Measurements from ENCODE around the gene TAS2R3.

DNA sequence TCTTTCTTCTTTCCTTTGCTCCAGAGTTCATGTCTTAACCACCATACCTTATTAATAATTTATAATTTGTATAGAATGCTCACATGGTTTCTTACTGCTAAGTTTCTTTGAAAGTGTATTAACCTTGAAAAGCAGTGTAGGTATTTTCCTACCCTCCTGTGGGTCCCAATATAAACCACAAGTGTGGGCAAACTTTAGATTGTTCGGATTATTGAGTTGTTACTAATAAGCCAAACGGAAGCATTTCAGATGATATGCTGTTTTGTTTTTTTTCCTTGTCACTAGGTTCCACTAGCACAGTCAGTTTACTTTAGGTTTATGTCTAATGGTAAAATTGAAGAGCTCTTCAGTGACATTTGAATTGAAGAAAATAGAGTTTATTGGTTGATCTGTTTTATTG lies 15.5 kb upstream of the TAS2R3 start:
- TF ChIP-seq, protein P1, sequence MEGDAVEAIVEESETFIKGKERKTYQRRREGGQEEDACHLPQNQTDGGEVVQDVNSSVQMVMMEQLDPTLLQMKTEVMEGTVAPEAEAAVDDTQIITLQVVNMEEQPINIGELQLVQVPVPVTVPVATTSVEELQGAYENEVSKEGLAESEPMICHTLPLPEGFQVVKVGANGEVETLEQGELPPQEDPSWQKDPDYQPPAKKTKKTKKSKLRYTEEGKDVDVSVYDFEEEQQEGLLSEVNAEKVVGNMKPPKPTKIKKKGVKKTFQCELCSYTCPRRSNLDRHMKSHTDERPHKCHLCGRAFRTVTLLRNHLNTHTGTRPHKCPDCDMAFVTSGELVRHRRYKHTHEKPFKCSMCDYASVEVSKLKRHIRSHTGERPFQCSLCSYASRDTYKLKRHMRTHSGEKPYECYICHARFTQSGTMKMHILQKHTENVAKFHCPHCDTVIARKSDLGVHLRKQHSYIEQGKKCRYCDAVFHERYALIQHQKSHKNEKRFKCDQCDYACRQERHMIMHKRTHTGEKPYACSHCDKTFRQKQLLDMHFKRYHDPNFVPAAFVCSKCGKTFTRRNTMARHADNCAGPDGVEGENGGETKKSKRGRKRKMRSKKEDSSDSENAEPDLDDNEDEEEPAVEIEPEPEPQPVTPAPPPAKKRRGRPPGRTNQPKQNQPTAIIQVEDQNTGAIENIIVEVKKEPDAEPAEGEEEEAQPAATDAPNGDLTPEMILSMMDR (optimal IDR thresholded peaks at IDR 0.05 in 1 of 3, IDR thresholded peaks at IDR 0.05 in 1 of 3, conservative IDR thresholded peaks at IDR 0.05 in 1 of 3; ENCODE audit: extremely low read depth in 1 of 3, insufficient read depth in 2 of 3, low read length in 3 of 3) = no peak
- TF ChIP-seq EZH2 (IDR thresholded peaks at IDR 0.05; ENCODE audit: low read length) = no peak
